ENCODE data around the gene YWHAE.
"Not testable (repeated sequence)": the region's sequence is repeated elsewhere in the genome, so short reads cannot be mapped to it uniquely, and the experiment has no call there.

DNA sequence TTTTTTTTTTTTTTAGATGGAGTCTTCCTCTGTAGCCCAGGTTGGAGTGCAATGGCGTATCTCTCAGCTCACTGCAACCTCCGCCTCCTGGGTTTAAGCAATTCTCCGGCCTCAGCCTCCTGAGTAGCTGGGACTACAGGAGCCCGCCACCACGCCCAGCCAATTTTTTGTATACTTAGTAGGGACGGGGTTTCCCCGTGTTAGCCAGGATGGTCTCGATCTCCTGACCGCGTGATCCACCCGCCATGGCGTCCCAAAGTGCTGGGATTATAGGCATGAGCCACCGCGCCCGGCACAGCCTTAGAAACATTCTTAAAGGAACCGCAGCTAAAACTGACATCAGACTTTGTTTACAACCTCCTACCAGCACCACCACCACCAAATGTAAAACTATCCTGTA lies 47.5 kb downstream of the YWHAE start:
- TF ChIP-seq POLR2A, SPI1, POLR2AphosphoS5, TAF1 (IDR thresholded peaks at IDR 0.05; ENCODE audit: low read depth, low read length): not testable (repeated sequence)

All from GM12891 (cell line).